SK-N-SH treated with all-trans-retinoic acid at 6 μM for 48 hours (cell line): ENCODE results near the gene TTLL1.

Experiments used
- ARNTL ChIP-seq: fragments of 450-650 bp; formaldehyde crosslinking; IDR thresholded peaks from 2 replicates; pipeline ENCODE4 v1.5.0; 2020; ENCODE audit warnings: low read depth, mild to moderate bottlenecking, moderate library complexity, borderline replicate concordance
- CREB5 ChIP-seq: fragments of 250-450 bp; sonication (Bioruptor Pico); IDR thresholded peaks from 2 replicates; pipeline ENCODE4 v1.5.1; 2020; ENCODE audit warnings: low read depth, mild to moderate bottlenecking, moderate library complexity
- GLIS3 ChIP-seq: fragments of 250-450 bp; sonication (Bioruptor Pico); IDR thresholded peaks from 2 replicates; pipeline ENCODE4 v1.5.0; 2020; ENCODE audit warnings: mild to moderate bottlenecking, moderate library complexity
- OSR1 ChIP-seq: fragments of 250-450 bp; sonication (Bioruptor Pico); IDR thresholded peaks from 2 replicates; pipeline ENCODE4 v1.8.0; 2022; ENCODE audit warnings: moderate library complexity, mild to moderate bottlenecking, inconsistent platforms
- PATZ1 ChIP-seq: fragments of 250-450 bp; sonication (Bioruptor Pico); IDR thresholded peaks from 2 replicates; pipeline ENCODE4 v1.8.0; 2020; ENCODE audit warnings: mild to moderate bottlenecking, moderate library complexity, borderline replicate concordance
- TCF4 ChIP-seq: fragments of 250-450 bp; sonication (Bioruptor Pico); IDR thresholded peaks from 2 replicates; pipeline ENCODE4 v1.8.0; 2021; ENCODE audit warnings: mild to moderate bottlenecking, moderate library complexity, borderline replicate concordance
- ZFP30 ChIP-seq: fragments of 450-650 bp; formaldehyde crosslinking; IDR thresholded peaks from 2 replicates; pipeline ENCODE4 v1.5.0; 2022; ENCODE audit warnings: mild to moderate bottlenecking, moderate library complexity
- ZNF565 ChIP-seq: fragments of 450-650 bp; formaldehyde crosslinking; conservative IDR thresholded peaks from 2 replicates; pipeline ENCODE4 v1.5.0; 2020; ENCODE audit warnings: low read depth, mild to moderate bottlenecking, moderate library complexity

GRCh38 chr22:43096420-43096819, 7.2 kb upstream of the TTLL1 start:
- TF ChIP-seq GLIS3 (no peak), PATZ1 (CRISPR knock-in tag) (no peak), ARNTL (no peak), OSR1 (CRISPR knock-in tag) (no peak), ZFP30 (CRISPR knock-in tag) (no peak), CREB5 (CRISPR knock-in tag) (no peak), TCF4 (CRISPR knock-in tag) (no peak), ZNF565 (no peak)
